ENCODE measurements around the gene CDHR3.

- TF ChIP-seq ASH1L (IDR thresholded peaks at IDR 0.05; ENCODE audit: borderline replicate concordance, low read depth, partially characterized antibody) = no peak
- no peak for TF ChIP-seq TFE3 (CRISPR knock-in tag; IDR thresholded peaks at IDR 0.05)
- TF ChIP-seq MEF2D (tag; conservative IDR thresholded peaks at IDR 0.05; ENCODE audit: low read depth) = no peak
- no peak for TF ChIP-seq MCM7 (IDR thresholded peaks at IDR 0.05)
- no peak for TF ChIP-seq NONO (IDR thresholded peaks at IDR 0.05; ENCODE audit: low read depth in 2 of 2, low read length in 1 of 2)
- TF ChIP-seq RFX5 (IDR thresholded peaks at IDR 0.05; ENCODE audit: low read depth, low read length) = no peak
- no peak for TF ChIP-seq CLOCK (CRISPR knock-in tag; IDR thresholded peaks at IDR 0.05; ENCODE audit: borderline replicate concordance)
- TF ChIP-seq CBX8 (IDR thresholded peaks at IDR 0.05; ENCODE audit: borderline replicate concordance, extremely low read depth, low read depth, low read length, poor library complexity, severe bottlenecking) = no peak
- no peak for TF ChIP-seq EZH2 (IDR thresholded peaks at IDR 0.05; ENCODE audit: borderline replicate concordance, low read depth, low read length)
- TF ChIP-seq LARP7 (IDR thresholded peaks at IDR 0.05) = no peak
- TF ChIP-seq SRF (CRISPR knock-in tag; IDR thresholded peaks at IDR 0.05) = no peak
- no peak for TF ChIP-seq PCBP1 (IDR thresholded peaks at IDR 0.05; ENCODE audit: low read depth, low read length, poor library complexity, severe bottlenecking)
- peak; percentile 37 to 60 (median 58) for TF ChIP-seq CTCF (IDR thresholded peaks at IDR 0.05 in 2 of 3, conservative IDR thresholded peaks at IDR 0.05 in 1 of 3; ENCODE audit: insufficient read depth in 2 of 3, low read depth in 1 of 3, low read length in 3 of 3)
These were observed 87.1 kb downstream of the CDHR3 start for GRCh38 chr7:106050002-106050745.

Data from K562 (cell line).